HS-27A (cell line): ENCODE measurements around the gene PDCD10.

Experiments
- DNase-seq: peaks from one replicate; pipeline ENCODE4 v3.0.0-alpha.2; 2012; ENCODE audit warnings: low read depth, missing footprints

Gene PDCD10

DNA sequence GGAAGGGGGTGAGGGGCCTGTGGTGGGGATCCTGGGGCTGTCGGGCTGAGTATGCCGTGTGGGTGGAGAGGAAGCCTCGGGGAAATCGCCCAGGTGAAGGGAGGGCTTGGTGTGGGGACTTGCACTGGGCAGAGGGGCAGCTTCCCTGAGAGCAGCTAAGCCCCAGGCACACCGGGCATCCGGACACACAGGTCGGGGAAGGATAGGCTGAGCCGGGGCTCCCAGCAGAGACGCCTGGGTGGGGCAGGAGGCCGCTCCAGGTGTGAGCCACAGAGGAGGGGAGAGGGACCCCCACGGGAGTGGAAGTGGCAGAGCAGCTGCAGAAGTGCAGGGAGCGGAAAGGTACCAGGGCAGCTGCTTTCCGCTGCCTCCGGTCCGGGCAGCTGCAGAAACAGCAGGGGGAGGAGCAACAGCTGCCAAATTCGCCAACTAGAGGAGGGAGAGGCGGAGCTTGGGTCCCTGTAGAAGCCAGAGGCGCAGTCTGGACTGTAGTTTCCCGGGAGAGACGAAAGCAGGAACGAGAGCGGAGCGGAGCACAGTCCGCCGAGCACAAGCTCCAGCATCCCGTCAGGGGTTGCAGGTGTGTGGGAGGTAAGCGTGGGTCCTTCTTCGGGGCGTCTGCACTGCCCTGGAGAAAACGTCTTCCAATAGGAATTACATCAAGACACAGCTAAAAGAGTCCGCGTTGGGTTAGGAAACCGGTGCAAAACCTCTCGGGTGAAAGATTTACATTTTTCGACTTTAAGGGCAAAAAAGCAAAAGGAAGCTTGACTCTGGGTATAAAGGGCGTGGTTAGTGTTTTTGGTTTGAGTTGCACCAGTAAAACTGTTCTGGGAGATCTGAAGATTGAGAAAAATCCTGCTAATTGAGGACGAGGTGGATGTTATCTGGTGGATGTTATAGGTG is 794 bp upstream of the PDCD10 start, which contains the start of gene SERPINI1:
Gene SERPINI1 (plus strand): TSS at position 489 of the 906 bp plus-strand sequence. CDS start 53,408 bp downstream, outside the sequence.
- DNase-seq = peak; percentile 68

DNA sequence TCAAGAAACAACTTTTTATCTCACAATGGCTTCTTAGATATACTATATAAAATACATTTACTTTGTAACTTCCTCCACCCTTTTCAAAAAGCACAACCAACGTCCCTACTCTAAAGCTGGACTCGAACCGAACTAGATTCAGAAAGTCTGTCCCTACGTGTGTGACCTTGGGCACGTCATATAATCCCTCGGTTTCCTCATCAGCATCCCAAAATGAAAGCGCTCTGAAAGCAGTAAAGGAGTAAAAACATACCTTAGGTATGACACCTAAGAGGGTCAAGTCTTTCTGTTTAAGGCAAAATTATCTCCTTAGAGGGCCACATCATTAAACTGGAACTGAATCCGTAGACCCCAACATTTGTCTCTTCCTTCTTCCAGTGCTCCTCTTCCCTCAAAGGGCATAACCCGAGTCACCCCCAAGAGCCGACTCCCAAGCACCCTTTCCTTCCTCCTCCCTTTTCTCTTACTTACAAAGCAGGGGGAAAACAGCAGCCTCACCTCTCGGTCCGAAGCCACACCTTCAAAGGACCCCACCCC is 663 bp downstream of the PDCD10 start:
- DNase-seq = no peak

DNA sequence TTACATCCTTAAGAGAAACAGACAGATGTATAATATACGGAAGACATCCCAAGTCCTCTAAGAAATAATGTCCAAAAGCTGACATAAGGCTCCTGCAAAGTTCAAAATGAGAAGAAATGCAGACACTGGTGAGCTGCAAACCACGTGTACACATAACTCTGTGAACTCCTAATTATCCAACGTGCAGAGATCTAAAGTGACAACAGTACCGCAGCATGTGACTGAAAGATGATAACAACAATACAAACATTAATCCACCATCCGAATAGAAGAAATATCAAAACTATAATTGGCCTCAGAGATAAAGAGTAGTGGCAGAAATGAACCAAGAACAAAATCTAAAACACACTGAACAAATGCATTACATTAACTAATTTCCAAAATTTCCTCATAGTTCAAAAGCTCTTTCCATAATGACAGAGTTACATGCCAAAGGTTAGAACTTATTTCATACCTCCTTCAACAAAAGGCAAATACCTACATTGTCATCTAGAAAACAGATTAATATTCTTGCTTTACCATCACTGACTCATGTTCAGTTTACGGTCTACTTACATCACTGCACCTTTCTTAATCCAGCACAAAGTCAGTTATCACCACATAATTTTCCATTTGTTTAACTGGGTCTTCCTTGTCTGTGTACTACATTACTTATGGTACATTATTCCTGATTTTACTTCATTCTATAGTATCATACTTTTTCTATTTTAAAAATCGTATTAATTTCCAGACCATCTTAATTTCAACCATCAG is 2.2 kb downstream of the PDCD10 start:
- DNase-seq = no peak

DNA sequence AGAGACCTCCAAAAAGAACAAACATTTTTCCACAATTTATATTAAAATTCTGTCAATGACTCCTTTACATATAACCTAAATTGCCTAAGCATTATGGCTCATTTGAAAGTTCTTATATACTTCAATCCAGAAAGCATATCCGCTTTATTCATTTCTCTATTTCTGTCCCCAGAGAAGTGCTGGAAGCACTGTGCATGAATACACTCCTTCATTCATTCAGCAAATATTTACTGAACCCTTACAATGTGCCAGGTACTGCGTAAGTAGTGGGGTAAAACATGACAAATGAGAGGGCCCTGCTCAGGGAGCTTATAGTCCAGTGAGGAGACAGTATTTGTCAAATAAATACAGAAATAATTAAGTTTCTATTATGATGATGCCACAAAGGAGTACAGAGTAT is 3.3 kb downstream of the PDCD10 start:
- DNase-seq = no peak

DNA sequence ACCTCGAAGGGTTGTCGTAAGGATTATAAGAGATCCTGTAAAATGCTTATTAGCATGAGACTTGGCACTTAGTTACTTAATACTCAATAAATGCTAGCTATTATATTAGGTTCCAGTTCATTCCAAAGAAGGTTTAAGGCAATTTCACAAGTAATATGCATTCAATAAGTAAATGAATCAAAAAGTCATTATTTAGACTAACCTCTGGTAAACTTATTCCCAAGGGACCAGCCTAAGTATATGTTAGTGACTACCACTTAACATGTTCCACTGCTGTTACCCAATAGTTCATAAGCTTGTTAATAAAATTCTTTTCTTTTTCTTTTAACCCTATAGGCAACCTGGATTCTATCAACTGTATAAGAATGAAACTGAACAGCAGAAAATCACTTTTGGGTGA is 5.1 kb downstream of the PDCD10 start:
- DNase-seq = no peak

DNA sequence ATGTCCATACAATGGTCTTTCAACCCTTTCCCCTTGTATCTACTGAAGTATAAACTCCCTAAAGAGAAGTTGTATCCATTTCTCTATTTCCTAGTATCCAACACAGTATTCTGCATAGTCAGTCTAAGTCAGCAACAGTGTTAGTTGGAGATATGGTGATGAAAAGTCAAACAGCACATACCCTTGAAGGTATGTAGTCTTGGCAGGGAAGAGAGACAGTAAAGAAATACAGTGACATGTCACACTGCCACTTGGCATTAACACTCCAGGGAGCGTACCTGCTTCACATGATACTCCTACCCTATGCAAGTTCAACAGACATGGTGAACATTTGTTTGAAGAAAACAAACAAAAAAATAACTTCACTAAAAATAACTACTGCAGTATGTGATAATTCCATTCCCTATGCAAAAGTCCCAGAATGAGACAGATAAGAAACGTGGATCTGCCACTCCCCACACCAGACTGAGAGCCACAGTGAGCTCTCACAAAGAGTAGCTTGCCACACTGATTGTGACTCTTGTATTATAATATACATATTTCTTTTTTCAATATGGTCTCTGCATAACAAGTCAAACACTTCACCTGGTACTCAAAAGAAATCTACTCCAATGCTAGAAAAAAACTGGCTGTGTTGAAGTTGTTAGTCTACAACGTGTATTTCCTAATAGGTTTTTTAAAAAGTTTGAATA is 5.9 kb downstream of the PDCD10 start:
- DNase-seq = no peak

- peak; percentile 31 for DNase-seq
Observed at GRCh38 chr3:167728176-167728575, 6.5 kb downstream of the PDCD10 start.

GRCh38 chr3:167723872-167724271 is 10.8 kb downstream of the PDCD10 start:
- no peak for DNase-seq

- no peak for DNase-seq
Observed at GRCh38 chr3:167723025-167723512, 11.6 kb downstream of the PDCD10 start.

GRCh38 chr3:167718582-167718981 is 16.1 kb downstream of the PDCD10 start:
- no peak for DNase-seq

GRCh38 chr3:167716920-167717319 is 17.8 kb downstream of the PDCD10 start:
- no peak for DNase-seq

- no peak for DNase-seq
Observed at GRCh38 chr3:167714871-167715270, 19.8 kb downstream of the PDCD10 start.

GRCh38 chr3:167712445-167712844 is 22.2 kb downstream of the PDCD10 start:
- no peak for DNase-seq

DNA sequence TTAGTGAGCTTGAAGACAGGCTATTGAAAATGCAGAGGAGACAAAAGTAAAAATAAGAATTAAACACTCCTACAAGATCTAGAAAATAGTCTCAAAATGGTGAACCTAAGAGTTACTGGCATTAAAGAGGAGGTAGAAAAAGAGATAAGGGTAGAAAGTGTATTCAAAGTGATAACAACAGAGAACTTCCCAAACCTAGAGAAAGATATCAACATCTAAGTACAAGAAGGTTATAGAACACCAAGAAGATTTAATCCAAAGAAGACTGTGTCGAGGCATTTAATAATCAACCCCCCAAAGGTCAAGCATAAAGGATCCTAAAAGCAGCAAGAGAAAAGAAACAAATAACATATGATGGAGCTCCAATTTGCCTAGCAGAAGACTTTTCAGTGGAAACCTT is 23.3 kb downstream of the PDCD10 start:
- DNase-seq = no peak

- DNase-seq = no peak
Observed at GRCh38 chr3:167710552-167710951, 24.1 kb downstream of the PDCD10 start.

DNA sequence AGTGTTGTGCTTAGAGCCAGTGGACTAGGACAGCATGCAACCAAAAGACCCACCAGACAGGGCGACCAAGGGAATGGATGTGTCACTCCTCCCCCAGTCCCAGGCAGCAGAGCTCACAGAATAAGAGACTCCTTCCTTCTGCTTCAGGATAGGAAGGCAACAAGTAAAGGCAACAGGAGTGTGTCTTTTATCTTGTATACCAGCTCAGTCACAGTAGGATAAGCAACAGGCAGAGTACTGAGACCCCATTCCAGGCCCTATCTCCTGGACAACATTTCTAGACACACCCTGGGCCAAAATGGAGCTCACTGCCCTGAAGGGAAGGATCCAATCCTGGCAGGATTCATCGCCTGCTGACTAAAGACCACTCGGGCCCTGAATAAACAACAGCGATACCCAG is 25.0 kb downstream of the PDCD10 start:
- DNase-seq = no peak

GRCh38 chr3:167705840-167706239 is 28.9 kb downstream of the PDCD10 start:
- no peak for DNase-seq

DNA sequence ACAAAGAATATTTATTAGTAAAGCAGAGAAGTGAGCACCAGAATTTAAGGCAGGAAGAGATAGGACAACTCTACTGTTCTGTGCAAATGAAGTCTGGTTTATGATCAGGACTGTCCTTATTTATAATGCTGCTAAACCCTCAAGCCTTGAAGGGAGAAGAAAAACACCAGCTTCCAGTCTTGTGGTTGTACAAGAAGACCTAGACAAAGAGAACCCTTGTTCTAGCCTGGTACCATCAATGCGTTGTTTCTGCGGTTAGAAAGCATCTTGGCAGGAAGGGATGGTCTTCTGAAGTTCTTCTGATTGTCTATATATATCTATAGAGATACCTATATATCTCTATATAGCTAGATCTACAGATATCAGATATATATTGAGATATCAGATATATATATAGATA is 33.8 kb downstream of the PDCD10 start:
- no peak for DNase-seq

DNA sequence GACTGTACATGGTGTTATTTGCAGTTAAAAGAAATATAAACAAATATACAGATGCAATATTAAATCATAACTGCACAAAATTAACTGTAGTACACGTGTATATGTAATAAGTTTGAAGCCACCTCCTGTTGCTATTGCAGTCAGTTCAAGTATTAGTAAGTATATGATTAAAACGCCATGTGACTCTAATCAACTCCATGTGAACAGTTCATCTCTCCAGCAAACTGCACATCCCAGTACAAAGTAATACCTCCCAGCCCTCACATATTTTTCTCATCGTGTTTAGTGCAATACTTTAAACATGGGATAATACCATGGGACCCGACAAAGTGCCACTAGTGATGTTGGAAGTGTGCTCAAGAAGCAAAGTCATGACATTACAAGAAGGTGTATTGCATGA is 34.6 kb downstream of the PDCD10 start:
- DNase-seq = no peak

DNA sequence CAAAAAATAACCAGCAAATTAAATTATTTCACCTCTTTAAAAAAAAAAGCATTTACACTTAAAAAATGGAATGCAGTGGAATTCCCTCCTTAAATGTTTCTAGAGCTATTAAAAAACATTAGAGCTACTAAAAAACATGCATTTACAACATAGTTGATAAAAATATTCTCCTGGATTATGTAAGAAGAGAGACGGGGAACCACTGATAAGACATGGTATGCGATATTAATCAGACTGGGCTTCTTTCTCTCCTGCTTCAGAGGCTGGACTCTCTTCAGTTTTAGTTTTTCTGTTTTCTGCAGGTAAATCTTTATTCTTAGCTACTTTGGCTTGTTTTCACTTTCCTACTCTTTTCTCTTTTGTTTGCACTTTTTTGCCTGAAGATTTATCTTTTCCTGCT is 40.6 kb downstream of the PDCD10 start:
- DNase-seq = no peak

- no peak for DNase-seq
Observed at GRCh38 chr3:167691366-167691765, 43.3 kb downstream of the PDCD10 start.

DNA sequence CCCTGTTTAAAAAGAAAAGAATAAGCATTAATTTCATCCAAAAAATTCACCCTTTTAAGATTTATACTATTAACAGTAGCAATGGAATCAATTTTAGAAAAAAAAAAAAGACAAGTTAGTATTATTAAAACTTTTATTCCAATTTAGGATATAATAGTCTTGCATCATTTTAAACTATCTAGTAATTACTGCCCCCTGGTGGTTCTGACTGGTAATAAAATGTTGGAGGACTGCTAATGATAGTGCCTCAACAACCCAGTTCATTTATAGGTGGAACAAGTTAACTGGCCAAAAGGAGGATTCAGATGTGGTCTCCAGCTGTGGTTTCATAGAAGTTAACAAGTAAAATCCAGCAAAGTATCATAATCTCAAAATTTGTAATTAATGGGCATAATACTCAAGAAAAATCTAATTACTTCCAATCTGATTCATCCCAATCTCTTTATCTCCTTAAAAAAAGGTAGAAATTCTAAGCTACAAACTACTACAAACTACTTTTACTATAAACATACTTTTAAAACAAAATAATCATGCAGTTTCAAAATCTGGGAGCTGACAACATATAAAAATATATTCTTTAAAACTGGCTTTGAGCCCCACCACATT is 50.2 kb downstream of the PDCD10 start:
- DNase-seq = peak; percentile 24
